Vagina (tissue), 2 donors: ENCODE measurements around the gene PLAC9.

Source experiments
- CTCF ChIP-seq, 3 experiments: fragments of 450-650 bp in 2 of 3; fragments of 200-600 bp in 1 of 3; sonication (generic) in 1 of 3; IDR thresholded peaks; one replicate each; pipeline ENCODE4 v1.5.1; 2017 to 2019; ENCODE audit warnings: antibody characterized with exemption in 3 of 3, mild to moderate bottlenecking in 2 of 3, moderate library complexity in 2 of 3
- POLR2A ChIP-seq, 2 donors: fragments of 450-650 bp; IDR thresholded peaks; one replicate each; pipeline ENCODE4 v1.6.1; 2017; ENCODE audit warnings: antibody characterized with exemption in 2 of 2, mild to moderate bottlenecking in 2 of 2, moderate library complexity in 2 of 2
- POLR2AphosphoS5 ChIP-seq, 2 donors: sonication (generic); formaldehyde crosslinking; IDR thresholded peaks; one replicate each; pipeline ENCODE4 v1.9.0; 2017; ENCODE audit warnings: antibody characterized with exemption in 2 of 2, mild to moderate bottlenecking in 2 of 2, low read depth in 1 of 2; ENCODE audit not compliant: insufficient read depth in 1 of 2

GRCh38 chr10:80100116-80100515 lies 32.4 kb upstream of the PLAC9 start:
- TF ChIP-seq CTCF (IDR thresholded peaks at IDR 0.05) (no peak), POLR2AphosphoS5 (IDR thresholded peaks at IDR 0.05; ENCODE audit: insufficient read depth in 1 of 2, low read depth in 1 of 2) (no peak), POLR2A (IDR thresholded peaks at IDR 0.05) (no peak)
